Heart left ventricle (tissue), 13 donors: ENCODE results near the gene SRRM5.

Source experiments
- CTCF ChIP-seq, 12 donors: fragments of 200-600 bp; sonication (generic) in 4 of 12; IDR thresholded peaks; one replicate each; pipeline versions ENCODE4 v1.5.0 to v1.8.0; 2018 to 2022; ENCODE audit warnings: antibody characterized with exemption in 12 of 12, mild to moderate bottlenecking in 5 of 12
- POLR2A ChIP-seq, 2 donors: fragments of 450-650 bp; IDR thresholded peaks; one replicate each; pipeline ENCODE4 v1.6.1; 2017; ENCODE audit warnings: antibody characterized with exemption in 2 of 2, mild to moderate bottlenecking in 2 of 2, moderate library complexity in 2 of 2
- donor health status: ischemic (EF 13 %, LVEDD 7.1; RV severe dilation, severe dysfunction).
- donor health status: DM: no; HTN: yes; CAD: no.
- donor health status: DM: no; HTN: no; CAD: no.
- donor health status: ischemic (EF 25% LVEDD 6.9; RV normal size, moderate dysfunction).
- donor health status: ischemic (EF 25% LVEDD 5.7; RV mildly dilated, moderate dysfunction).
- donor health status: ischemic (EF 35%, LVEDD 5.7; RV mildly dilated, moderate dysfunction).
- donor health status: nonischemic (EF 11% LVEDD 7.7; RV severe dilation, severe dysfunction).
- donor health status: DM: yes; HTN: yes; CAD: no.
- donor health status: PGD.
- donor health status: ischemic (EF 29% LVEDD 5.4; RV normal size, mild dysfunction).
- donor health status: nonischemic (EF 23%, LVEDD 6.1; RV moderate dilation, normal function).

DNA sequence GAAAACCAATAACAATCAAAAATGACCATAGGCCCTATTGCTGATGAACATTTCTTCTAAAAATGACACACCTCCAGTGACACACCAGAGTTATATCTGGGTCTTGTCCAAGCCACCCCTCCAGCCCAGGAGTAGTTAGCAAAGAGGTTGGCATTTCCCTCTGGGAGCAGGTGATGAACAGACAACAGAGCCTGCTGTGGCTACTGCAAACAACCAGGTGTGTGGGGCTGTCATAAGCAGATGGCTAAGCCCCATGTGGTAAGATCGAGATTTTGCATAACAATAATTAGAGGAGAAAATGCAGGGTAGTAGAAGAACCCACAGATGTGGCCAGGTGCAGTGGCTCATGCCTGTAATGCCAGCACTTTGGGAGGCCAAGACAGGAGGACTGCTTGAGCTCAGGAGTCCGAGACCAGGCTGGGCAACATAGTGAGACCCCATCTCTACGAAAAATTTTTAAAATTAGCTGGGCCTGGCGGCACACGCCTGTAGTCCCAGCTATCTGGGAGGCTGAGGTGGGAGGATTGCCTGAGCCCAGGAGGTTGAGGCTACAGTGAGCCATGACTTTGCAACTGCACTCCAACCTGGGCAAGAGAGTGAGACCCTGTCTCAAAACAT, 41.6 kb upstream of the SRRM5 start:
- TF ChIP-seq POLR2A (IDR thresholded peaks at IDR 0.05): no peak
- TF ChIP-seq CTCF (IDR thresholded peaks at IDR 0.05): no peak
